SIG-M5 treated with dmso at 0.1 percent for 504 hours (cell line): Measurements from ENCODE around the gene GRHL1.

ENCODE experiments used
- DNase-seq: peaks from one replicate; lab custom pipeline; 2025; ENCODE audit not compliant: unreplicated experiment; lab: John Stamatoyannopoulos, UW

Gene GRHL1

GRCh38 chr2:9971105-9971818 lies 19.8 kb downstream of the GRHL1 start:
- DNase-seq, result no peak

GRCh38 chr2:9971890-9972289 lies 20.4 kb downstream of the GRHL1 start:
- no peak for DNase-seq

GRCh38 chr2:9972621-9973479 lies 21.4 kb downstream of the GRHL1 start:
- no peak for DNase-seq

- no peak for DNase-seq
Observed at GRCh38 chr2:9973690-9974089, 22.2 kb downstream of the GRHL1 start.

- no peak for DNase-seq
Observed at GRCh38 chr2:9974343-9974742, 22.9 kb downstream of the GRHL1 start.

GRCh38 chr2:9975328-9975727 lies 23.8 kb downstream of the GRHL1 start:
- DNase-seq, result no peak

- peak; percentile 17 for DNase-seq
Observed at GRCh38 chr2:9975805-9976447, 24.4 kb downstream of the GRHL1 start.

- DNase-seq, result no peak
Observed at GRCh38 chr2:9979977-9980376, 28.5 kb downstream of the GRHL1 start.

- DNase-seq, result no peak
Observed at GRCh38 chr2:9980520-9980919, 29.0 kb downstream of the GRHL1 start.

- no peak for DNase-seq
Observed at GRCh38 chr2:9981655-9982054, 30.2 kb downstream of the GRHL1 start.

- no peak for DNase-seq
Observed at GRCh38 chr2:9982248-9982647, 30.8 kb downstream of the GRHL1 start.

- no peak for DNase-seq
Observed at GRCh38 chr2:9982891-9983290, 31.4 kb downstream of the GRHL1 start.

- DNase-seq, result no peak
Observed at GRCh38 chr2:9983401-9984216, 32.1 kb downstream of the GRHL1 start.

- peak; percentile 52 for DNase-seq
Observed at GRCh38 chr2:9984217-9984739, 32.8 kb downstream of the GRHL1 start.

GRCh38 chr2:9984871-9985480 lies 33.5 kb downstream of the GRHL1 start:
- DNase-seq, result no peak

GRCh38 chr2:9985531-9986328 lies 34.2 kb downstream of the GRHL1 start:
- no peak for DNase-seq

- DNase-seq, result no peak
Observed at GRCh38 chr2:9988320-9988719, 36.8 kb downstream of the GRHL1 start.

- DNase-seq, result no peak
Observed at GRCh38 chr2:9990736-9991135, 39.2 kb downstream of the GRHL1 start.

- DNase-seq, result no peak
Observed at GRCh38 chr2:9991221-9991620, 39.7 kb downstream of the GRHL1 start.
